ENCODE data around the gene FAM174A. TPM values are rescaled to one million over a fixed set of nuclear protein-coding genes. Genes with fewer than 3 reads are reported as not detected.

The FAM174A gene
- total and polyA plus RNA-seq, 9 of the 15 experiments (the other 6 are each of a cell fraction or from before 2014, with no cell fraction given), result 0.14 to 2.9 (median 1.2) TPM

DNA sequence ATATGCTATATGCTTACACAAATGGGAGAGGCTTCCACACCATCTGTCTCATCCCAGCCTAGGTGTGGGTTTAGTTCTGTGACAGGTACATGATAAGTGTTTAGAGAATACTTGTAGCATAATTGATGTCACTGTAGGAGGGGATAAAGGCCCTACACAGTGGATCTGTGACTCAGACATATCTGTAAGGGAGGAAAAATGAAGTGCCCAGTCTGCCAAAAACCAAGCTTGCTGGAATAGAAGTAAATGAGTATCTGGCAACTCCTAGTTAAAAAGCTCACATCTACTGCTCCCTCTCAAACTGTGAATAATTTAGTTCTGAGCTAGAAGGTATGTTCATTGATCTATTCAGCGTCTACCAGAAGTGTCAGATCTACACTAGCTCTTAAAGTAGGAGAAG, 38.9 kb upstream of the FAM174A start:
- ATAC-seq (no peak), FAIRE-seq (no peak), DNase-seq (ENCODE audit: extremely low read depth in 1 of 4, low spot score in 3 of 4) (no peak)
- Histone ChIP-seq H3K79me2 (ENCODE audit: control insufficient read depth, insufficient read depth, low read length) (no peaks in the 10 kb centered on the region), H4K20me1 (replicated peaks; ENCODE audit: control insufficient read depth, insufficient read depth, low read length) (no peaks in the 10 kb centered on the region), H3K9ac (ENCODE audit: insufficient read depth in 1 of 2, low read depth in 2 of 2, low read length in 2 of 2) (no peak overlapping the region), H3K27me3 (ENCODE audit: control insufficient read depth in 2 of 2, insufficient read depth in 2 of 2, low read length in 2 of 2) (no peaks in the 10 kb centered on the region), H3K9me1 (ENCODE audit: control insufficient read depth, insufficient read depth, low read length) (no peaks in the 10 kb centered on the region), H3K36me3 (ENCODE audit: control insufficient read depth, insufficient read depth, low read length) (no peaks in the 10 kb centered on the region), H2AFZ (ENCODE audit: low read depth, low read length) (no peak overlapping the region), H3K4me1 (replicated peaks in 1 of 2; ENCODE audit: control insufficient read depth in 2 of 2, insufficient read depth in 2 of 2, low read length in 2 of 2) (no peaks in the 10 kb centered on the region), H3K4me2 (ENCODE audit: insufficient read depth, low read length) (no peak overlapping the region), H3K27ac (ENCODE audit: extremely low read depth, low read depth, low read length) (no peak overlapping the region), H3K9me3 (replicated peaks; ENCODE audit: control insufficient read depth, insufficient read depth, low read depth, low read length) (no peaks in the 10 kb centered on the region), H3K4me3 (no peak overlapping the region)
- no TSS peak for BruUV-seq (replicated peaks)
- WGBS (ENCODE audit: insufficient coverage, low coverage, missing lambda C conversion rate), result 8% methylated on average over 1 of the region's 1 CpG
- ChIA-PET CTCF (ENCODE audit: low intra/inter-chr PET ratio) (no interaction called here), POLR2A (interaction anchor here (0.8 kb wide), 1 partner anchor 294 kb away, joined by 3 read pairs; no protein-coding TSS in a partner anchor)
- in situ Hi-C loops (cut with MboI), result no loop called here
- intact Hi-C loops (cut with micrococcal nuclease), result no loop called here
- TF ChIP-seq, protein P1, sequence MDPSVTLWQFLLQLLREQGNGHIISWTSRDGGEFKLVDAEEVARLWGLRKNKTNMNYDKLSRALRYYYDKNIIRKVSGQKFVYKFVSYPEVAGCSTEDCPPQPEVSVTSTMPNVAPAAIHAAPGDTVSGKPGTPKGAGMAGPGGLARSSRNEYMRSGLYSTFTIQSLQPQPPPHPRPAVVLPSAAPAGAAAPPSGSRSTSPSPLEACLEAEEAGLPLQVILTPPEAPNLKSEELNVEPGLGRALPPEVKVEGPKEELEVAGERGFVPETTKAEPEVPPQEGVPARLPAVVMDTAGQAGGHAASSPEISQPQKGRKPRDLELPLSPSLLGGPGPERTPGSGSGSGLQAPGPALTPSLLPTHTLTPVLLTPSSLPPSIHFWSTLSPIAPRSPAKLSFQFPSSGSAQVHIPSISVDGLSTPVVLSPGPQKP (CRISPR knock-in tag; IDR thresholded peaks at IDR 0.05), result no peak
- TF ChIP-seq CXXC5 (CRISPR knock-in tag; IDR thresholded peaks at IDR 0.05) (no peak), HSF4 (CRISPR knock-in tag; IDR thresholded peaks at IDR 0.05; ENCODE audit: borderline replicate concordance) (no peak), ZNF408 (CRISPR knock-in tag; IDR thresholded peaks at IDR 0.05; ENCODE audit: low read depth) (no peak), PTRF (tag; IDR thresholded peaks at IDR 0.05) (no peak), KDM1A (IDR thresholded peaks at IDR 0.05) (no peak), ZFP30 (CRISPR knock-in tag; IDR thresholded peaks at IDR 0.05; ENCODE audit: borderline replicate concordance) (no peak), POLR2AphosphoS2 (IDR thresholded peaks at IDR 0.05; ENCODE audit: low read length) (no peak), NFATC3 (IDR thresholded peaks at IDR 0.05) (no peak)
- TF ChIP-seq, protein P2, sequence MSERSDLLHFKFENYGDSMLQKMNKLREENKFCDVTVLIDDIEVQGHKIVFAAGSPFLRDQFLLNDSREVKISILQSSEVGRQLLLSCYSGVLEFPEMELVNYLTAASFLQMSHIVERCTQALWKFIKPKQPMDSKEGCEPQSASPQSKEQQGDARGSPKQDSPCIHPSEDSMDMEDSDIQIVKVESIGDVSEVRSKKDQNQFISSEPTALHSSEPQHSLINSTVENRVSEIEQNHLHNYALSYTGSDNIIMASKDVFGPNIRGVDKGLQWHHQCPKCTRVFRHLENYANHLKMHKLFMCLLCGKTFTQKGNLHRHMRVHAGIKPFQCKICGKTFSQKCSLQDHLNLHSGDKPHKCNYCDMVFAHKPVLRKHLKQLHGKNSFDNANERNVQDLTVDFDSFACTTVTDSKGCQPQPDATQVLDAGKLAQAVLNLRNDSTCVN (CRISPR knock-in tag; IDR thresholded peaks at IDR 0.05), result no peak
- TF ChIP-seq, protein P3, sequence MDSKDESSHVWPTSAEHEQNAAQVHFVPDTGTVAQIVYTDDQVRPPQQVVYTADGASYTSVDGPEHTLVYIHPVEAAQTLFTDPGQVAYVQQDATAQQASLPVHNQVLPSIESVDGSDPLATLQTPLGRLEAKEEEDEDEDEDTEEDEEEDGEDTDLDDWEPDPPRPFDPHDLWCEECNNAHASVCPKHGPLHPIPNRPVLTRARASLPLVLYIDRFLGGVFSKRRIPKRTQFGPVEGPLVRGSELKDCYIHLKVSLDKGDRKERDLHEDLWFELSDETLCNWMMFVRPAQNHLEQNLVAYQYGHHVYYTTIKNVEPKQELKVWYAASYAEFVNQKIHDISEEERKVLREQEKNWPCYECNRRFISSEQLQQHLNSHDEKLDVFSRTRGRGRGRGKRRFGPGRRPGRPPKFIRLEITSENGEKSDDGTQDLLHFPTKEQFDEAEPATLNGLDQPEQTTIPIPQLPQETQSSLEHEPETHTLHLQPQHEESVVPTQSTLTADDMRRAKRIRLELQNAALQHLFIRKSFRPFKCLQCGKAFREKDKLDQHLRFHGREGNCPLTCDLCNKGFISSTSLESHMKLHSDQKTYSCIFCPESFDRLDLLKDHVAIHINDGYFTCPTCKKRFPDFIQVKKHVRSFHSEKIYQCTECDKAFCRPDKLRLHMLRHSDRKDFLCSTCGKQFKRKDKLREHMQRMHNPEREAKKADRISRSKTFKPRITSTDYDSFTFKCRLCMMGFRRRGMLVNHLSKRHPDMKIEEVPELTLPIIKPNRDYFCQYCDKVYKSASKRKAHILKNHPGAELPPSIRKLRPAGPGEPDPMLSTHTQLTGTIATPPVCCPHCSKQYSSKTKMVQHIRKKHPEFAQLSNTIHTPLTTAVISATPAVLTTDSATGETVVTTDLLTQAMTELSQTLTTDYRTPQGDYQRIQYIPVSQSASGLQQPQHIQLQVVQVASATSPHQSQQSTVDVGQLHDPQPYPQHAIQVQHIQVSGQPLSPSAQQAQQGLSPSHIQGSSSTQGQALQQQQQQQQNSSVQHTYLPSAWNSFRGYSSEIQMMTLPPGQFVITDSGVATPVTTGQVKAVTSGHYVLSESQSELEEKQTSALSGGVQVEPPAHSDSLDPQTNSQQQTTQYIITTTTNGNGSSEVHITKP (IDR thresholded peaks at IDR 0.05; ENCODE audit: partially characterized antibody), result no peak
